Endodermal cell (in vitro differentiated cells): ENCODE measurements around the gene SMIM35. TPM values are rescaled to one million over a fixed set of nuclear protein-coding genes. Genes with fewer than 3 reads are reported as not detected.

Experiments
- DNase-seq: peaks from one replicate; pipeline ENCODE4 v3.0.0-alpha.2; 2017
- H3K27ac ChIP-seq: 2 replicates; pipeline ENCODE4 v1.5.1; 2013; ENCODE audit warnings: mild to moderate bottlenecking, low read depth, low read length, moderate library complexity
- H3K27me3 ChIP-seq: 2 replicates; pipeline ENCODE4 v1.6.1; 2013; ENCODE audit warnings: mild to moderate bottlenecking, low read length, moderate library complexity; ENCODE audit not compliant: insufficient read depth, control insufficient read depth, poor library complexity, severe bottlenecking
- H3K36me3 ChIP-seq: 2 replicates; pipeline ENCODE4 v1.7.0; 2013; ENCODE audit warnings: mild to moderate bottlenecking, low read length, moderate library complexity; ENCODE audit not compliant: control insufficient read depth, insufficient read depth
- H3K4me1 ChIP-seq: one replicate; pipeline ENCODE4 v1.7.0; 2013; ENCODE audit warnings: low read length; ENCODE audit not compliant: control insufficient read depth, insufficient read depth
- H3K4me3 ChIP-seq: 2 replicates; pipeline ENCODE4 v1.5.1; 2013; ENCODE audit warnings: mild to moderate bottlenecking, low read length, moderate library complexity
- H3K9ac ChIP-seq: 2 replicates; pipeline ENCODE4 v1.6.1; 2013; ENCODE audit warnings: mild to moderate bottlenecking, low read length, moderate library complexity; ENCODE audit not compliant: poor library complexity, severe bottlenecking; ENCODE audit errors: extremely low read depth
- H3K9me3 ChIP-seq: 2 replicates; pipeline ENCODE4 v1.6.1; 2013; ENCODE audit warnings: mild to moderate bottlenecking, low read length, moderate library complexity; ENCODE audit not compliant: control insufficient read depth
- H3K27ac Mint-ChIP-seq: 2 replicates; pipeline ENCODE4 v1.8.0; 2020; ENCODE audit warnings: mixed read lengths
- H3K27me3 Mint-ChIP-seq: 2 replicates; pipeline ENCODE4 v1.8.0; 2021; ENCODE audit warnings: mild to moderate bottlenecking, mixed read lengths; ENCODE audit not compliant: insufficient read depth
- H3K36me3 Mint-ChIP-seq: 2 replicates; pipeline ENCODE4 v1.8.0; 2020; ENCODE audit warnings: low read depth, mixed read lengths
- H3K4me1 Mint-ChIP-seq: 2 replicates; pipeline ENCODE4 v1.8.0; 2020; ENCODE audit warnings: mixed read lengths
- H3K4me3 Mint-ChIP-seq: 2 replicates; pipeline ENCODE4 v1.8.0; 2020; ENCODE audit warnings: mild to moderate bottlenecking, moderate library complexity, mixed read lengths
- H3K9me3 Mint-ChIP-seq: 2 replicates; pipeline ENCODE4 v1.8.0; 2020; ENCODE audit warnings: mild to moderate bottlenecking, mixed read lengths
- WGBS, 2 experiments: methylation state at CpG; one replicate each; pipeline versions ENCODE4 v1.1.5 to v1.1.7; 2013; ENCODE audit warnings: missing lambda C conversion rate in 2 of 2, mixed read lengths in 1 of 2; ENCODE audit not compliant: insufficient coverage in 1 of 2, insufficient read length in 1 of 2; 5-methylcytosine and 5-hydroxymethylcytosine counted together
- total RNA-seq, 2 donors: library from RNA; stranded (reverse); fragmentation: NEBNext Ultra II Directional in 1 of 2; extraction: Animal tissue kit (Norgen Biotek cat#: 25700) in 1 of 2; gene quantifications; 2 replicates in 1 of 2; 3 replicates in 1 of 2; pipeline ENCODE4 v1.2.1, GENCODE V29; 2021
- TF ChIP-seq, protein P1 (sequence below): fragments of 200-600 bp; sonication (generic); conservative IDR thresholded peaks from 2 replicates; pipeline ENCODE4 v1.5.0; 2021; ENCODE audit warnings: antibody characterized with exemption, mild to moderate bottlenecking

SMIM35 gene
- total RNA-seq, 2 donors from 2014 or later: not detected

DNA sequence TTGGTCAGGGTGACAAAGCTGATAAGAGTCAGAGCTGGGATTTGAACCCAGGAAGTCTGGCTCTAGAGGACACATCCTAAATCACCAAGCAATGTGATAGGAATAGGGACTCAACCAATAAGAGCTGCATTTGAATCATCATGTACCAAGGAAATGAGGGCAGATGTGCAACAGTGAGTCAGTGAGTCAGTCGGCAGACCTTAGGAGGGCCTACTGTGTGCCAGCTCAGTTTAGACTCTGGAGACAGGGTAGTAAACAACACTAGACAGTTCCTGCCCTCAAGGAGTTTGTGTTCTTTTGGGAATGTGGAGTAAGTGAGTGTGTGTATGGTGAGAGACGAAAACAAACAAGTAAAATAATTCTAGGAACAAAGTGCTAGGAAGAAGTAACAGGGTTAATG, 89.4 kb downstream of the SMIM35 start:
- H3K4me3 ChIP-seq: no peak overlapping the region
- WGBS, 2 experiments: 92 to 100% methylated on average over 2 of the region's 2 CpGs
- H3K27me3 Mint-ChIP-seq: no peaks in the 10 kb centered on the region

DNA sequence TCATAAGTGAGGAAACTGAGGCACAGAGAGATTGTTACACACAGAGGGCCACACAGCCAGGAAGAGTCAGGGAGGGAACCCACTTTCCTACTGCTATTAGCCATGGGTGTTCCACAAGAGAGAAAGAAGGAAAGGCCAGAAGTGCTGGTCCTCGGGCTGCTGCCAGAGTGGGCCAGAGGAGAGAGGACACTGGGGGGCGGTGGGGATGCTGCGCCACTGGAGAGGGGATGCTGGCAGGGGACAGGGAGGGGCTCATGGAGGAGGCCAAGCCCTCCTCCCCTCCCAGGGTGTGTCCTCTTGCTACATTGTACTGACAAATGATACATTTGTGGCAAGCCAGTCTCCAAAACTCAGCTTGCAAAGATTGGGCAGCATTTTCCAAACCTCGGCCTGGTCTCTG, 90.7 kb downstream of the SMIM35 start:
- Mint-ChIP-seq H3K4me1 (no peaks in the 10 kb centered on the region), H3K27ac (no peak overlapping the region), H3K4me3 (no peak overlapping the region), H3K9me3 (no peaks in the 10 kb centered on the region), H3K27me3 (no peaks in the 10 kb centered on the region), H3K36me3 (no peaks in the 10 kb centered on the region)
- Histone ChIP-seq H3K9ac (no peak overlapping the region), H3K4me3 (no peak overlapping the region), H3K9me3 (no peaks in the 10 kb centered on the region), H3K4me1 (no peaks in the 10 kb centered on the region), H3K36me3 (no peaks in the 10 kb centered on the region), H3K27ac (no peak overlapping the region), H3K27me3 (no peaks in the 10 kb centered on the region)
- TF ChIP-seq, protein P1, sequence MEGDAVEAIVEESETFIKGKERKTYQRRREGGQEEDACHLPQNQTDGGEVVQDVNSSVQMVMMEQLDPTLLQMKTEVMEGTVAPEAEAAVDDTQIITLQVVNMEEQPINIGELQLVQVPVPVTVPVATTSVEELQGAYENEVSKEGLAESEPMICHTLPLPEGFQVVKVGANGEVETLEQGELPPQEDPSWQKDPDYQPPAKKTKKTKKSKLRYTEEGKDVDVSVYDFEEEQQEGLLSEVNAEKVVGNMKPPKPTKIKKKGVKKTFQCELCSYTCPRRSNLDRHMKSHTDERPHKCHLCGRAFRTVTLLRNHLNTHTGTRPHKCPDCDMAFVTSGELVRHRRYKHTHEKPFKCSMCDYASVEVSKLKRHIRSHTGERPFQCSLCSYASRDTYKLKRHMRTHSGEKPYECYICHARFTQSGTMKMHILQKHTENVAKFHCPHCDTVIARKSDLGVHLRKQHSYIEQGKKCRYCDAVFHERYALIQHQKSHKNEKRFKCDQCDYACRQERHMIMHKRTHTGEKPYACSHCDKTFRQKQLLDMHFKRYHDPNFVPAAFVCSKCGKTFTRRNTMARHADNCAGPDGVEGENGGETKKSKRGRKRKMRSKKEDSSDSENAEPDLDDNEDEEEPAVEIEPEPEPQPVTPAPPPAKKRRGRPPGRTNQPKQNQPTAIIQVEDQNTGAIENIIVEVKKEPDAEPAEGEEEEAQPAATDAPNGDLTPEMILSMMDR: no peak
- DNase-seq: no peak
- WGBS, 2 experiments: 89 to 100% methylated on average over 1 to 4 of the region's 4 CpGs

More for the DNA sequence above, 89.4 kb downstream of the SMIM35 start:
- H3K9me3 ChIP-seq: no peaks in the 10 kb centered on the region
- no peak overlapping the region for H3K9ac ChIP-seq
- no peak overlapping the region for H3K4me3 Mint-ChIP-seq
- H3K27ac ChIP-seq: no peak overlapping the region
- H3K27ac Mint-ChIP-seq: no peak overlapping the region
- TF ChIP-seq, protein P1: no peak
- no peaks in the 10 kb centered on the region for H3K36me3 ChIP-seq
- DNase-seq: peak; percentile 10
- H3K4me1 Mint-ChIP-seq: peaks cover 3% of the 10 kb centered on the region
- no peaks in the 10 kb centered on the region for H3K36me3 Mint-ChIP-seq
- H3K9me3 Mint-ChIP-seq: no peaks in the 10 kb centered on the region
- H3K27me3 ChIP-seq: no peaks in the 10 kb centered on the region
- H3K4me1 ChIP-seq: no peaks in the 10 kb centered on the region

DNA sequence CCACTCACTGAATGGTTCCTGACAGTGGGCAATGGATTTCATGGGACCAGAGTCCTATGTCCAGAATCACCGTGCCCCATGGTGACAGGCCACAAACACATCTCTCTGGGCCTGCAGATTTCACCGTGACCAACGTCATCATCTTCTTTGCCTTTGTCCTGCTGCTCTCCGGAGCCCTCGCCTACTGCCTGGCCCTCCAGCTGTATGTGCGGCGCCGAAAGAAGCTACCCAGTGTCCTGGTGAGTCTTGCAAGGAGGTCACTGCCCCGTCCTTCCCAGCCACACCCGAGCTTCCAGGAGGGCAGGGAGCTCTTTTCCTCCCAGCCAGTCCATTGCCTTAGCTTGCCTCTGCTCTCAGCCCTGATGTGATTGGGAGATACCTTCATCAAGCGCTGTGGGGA, 91.3 kb downstream of the SMIM35 start:
- Mint-ChIP-seq H3K36me3 (no peaks in the 10 kb centered on the region), H3K4me3 (no peak overlapping the region), H3K4me1 (no peaks in the 10 kb centered on the region), H3K9me3 (no peaks in the 10 kb centered on the region), H3K27me3 (no peaks in the 10 kb centered on the region), H3K27ac (no peak overlapping the region)
- H3K9ac ChIP-seq: no peak overlapping the region
- 94 to 95% methylated on average over 9 to 11 of the region's 11 CpGs for WGBS, 2 experiments
- H3K27ac ChIP-seq: no peak overlapping the region
- TF ChIP-seq, protein P1: no peak
- no peaks in the 10 kb centered on the region for H3K9me3 ChIP-seq
- H3K4me3 ChIP-seq: no peak overlapping the region
- no peaks in the 10 kb centered on the region for H3K36me3 ChIP-seq
- H3K4me1 ChIP-seq: no peaks in the 10 kb centered on the region
- H3K27me3 ChIP-seq: no peaks in the 10 kb centered on the region
- no peak for DNase-seq
